GM18511 (cell line): ENCODE measurements around the gene PIK3R6.

Experiments used
- ATAC-seq: cut with Tn5 transposase; IDR thresholded peaks from one replicate; pipeline ENCODE4 v1.9.1; 2021; ENCODE audit warnings: mild to moderate bottlenecking, moderate library complexity; ENCODE audit not compliant: unreplicated experiment

PIK3R6 gene

DNA sequence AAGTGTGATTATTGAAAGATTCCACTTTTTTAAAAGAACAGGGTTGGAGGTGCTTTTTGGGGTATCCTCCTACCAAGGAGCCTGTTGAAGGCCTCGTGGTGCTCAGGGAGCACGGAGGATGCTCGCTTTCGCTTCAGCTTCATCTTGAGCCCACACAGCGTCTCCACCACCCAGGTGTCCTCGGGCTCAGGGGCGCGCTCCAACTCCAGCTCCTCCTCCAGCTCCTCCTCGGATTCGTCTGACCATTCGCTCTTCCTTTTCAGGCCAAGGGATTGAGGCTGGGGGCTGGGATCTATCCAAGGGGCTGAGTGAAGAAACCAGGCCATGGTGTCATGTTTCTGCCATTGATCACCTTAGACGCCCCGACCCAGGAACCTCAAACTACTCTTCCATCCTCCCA lies 110.3 kb downstream of the PIK3R6 start:
- no peak for ATAC-seq

DNA sequence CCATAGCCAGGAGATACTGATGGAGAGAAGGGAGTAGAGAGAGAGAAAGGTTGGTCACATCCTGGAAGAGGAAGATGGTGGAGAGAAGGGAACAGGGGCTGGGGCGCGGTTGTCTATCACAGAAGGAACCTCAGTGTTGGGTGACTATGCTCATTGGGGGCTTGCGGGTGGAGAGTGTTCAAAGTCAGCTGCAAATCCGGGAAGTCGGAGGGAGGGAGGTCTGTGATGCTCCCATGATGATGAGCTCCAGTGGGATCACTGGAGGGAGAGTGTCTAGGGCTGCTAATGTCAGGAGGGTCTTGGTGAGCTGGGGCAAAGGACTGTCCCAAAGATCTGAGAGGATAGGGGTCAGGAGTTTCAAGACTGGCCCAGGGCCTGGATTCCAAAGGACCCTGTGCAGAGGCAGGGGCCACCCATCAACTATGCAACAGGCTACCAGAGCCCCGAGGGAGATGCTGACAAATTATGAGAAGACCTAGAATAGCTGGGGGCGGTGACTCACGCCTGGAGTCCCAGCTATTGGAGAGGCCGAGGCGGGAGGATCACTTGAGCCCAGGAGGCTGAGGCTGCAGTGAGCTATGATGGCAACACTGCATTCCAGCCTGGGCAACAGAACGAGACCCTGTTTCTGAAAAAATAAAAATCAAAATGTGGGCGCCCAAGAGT lies 111.8 kb downstream of the PIK3R6 start:
- no peak for ATAC-seq

DNA sequence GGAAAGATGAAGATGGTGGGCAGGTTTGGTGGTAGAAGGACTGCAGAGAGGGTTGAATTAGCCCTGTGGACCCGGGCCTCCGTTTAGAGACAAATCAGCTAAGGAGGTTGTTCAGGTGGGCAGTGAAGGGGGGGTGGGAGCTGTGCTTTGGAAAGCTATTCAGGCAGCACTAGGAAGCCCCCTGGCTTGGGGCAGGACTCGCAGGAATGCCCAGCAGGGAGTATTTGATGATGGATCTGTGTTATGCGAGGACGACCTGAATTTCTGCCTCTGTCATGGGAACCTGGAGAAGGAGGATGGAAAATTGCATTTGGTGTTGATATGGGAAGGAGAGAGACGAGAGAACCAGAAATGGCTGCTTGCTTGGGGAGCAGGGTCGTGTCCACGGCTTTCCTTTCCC lies 112.6 kb downstream of the PIK3R6 start:
- no peak for ATAC-seq

DNA sequence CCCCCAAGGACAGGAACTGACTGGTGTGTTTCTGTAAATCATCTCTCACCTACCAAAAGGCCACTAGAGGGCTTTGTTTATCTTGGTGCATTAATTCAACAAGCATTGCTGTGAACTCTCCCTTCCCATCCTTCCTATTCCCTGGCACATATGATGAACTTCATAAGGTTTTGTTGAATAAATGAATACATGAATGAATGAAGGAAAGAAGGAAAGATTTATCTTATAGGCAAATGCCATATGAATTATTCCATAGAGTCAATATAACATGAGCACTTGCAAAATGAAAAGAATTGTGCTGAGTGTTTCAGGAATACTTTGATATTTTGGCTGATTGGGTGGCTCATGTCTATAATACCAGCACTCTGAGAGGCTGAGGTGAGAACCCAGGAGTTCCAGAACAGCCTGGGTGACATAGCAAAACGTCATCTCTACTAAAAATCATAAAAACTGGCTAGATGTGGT lies 113.5 kb downstream of the PIK3R6 start:
- ATAC-seq = no peak

DNA sequence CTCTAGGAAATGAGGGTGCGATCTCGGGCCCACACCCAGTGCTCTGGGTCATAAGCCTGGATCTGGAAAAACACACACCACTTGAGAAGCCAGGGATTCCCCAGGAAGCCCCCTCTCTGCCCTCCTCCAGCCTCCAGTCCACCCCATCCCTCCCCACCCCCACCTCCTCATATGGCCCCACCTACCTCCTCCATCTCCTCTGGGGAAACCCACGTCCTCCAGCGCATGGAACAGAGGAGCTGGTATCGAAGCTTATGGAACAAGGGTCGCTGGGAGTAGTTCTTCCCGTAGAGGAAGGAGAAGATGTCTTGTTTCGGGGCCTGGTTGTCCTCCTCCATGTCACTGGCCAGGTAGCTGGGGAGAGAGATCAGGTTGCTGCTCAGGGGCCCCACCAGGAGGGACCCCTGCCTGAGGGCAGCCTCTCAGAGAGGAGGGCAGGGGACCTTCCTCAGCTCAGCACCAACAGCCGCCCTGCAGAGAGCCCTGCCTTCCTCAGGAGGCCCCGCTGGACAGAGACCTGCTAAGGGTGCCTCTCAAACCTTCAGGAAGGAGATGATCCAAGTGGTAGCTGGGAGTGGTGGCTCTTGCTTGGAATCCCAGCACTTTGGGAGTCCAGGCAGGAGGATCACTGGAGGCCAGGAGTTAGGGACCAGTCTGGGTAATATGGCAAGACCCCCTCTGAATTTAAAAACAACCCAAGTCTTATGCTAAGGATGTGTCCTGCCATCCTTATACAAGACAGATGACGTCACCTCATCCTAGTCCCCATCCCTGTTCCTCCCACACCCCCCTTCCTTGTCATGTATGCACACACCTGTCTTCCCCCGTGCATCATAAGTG lies 114.1 kb downstream of the PIK3R6 start:
- no peak for ATAC-seq
